ENCODE results near the gene LYST. TPM values are rescaled to one million over a fixed set of nuclear protein-coding genes. Genes with fewer than 3 reads are reported as not detected.
"Not testable (repeated sequence)": the region's sequence is repeated elsewhere in the genome, so short reads cannot be mapped to it uniquely, and the experiment has no call there.

Gene LYST, protein sequence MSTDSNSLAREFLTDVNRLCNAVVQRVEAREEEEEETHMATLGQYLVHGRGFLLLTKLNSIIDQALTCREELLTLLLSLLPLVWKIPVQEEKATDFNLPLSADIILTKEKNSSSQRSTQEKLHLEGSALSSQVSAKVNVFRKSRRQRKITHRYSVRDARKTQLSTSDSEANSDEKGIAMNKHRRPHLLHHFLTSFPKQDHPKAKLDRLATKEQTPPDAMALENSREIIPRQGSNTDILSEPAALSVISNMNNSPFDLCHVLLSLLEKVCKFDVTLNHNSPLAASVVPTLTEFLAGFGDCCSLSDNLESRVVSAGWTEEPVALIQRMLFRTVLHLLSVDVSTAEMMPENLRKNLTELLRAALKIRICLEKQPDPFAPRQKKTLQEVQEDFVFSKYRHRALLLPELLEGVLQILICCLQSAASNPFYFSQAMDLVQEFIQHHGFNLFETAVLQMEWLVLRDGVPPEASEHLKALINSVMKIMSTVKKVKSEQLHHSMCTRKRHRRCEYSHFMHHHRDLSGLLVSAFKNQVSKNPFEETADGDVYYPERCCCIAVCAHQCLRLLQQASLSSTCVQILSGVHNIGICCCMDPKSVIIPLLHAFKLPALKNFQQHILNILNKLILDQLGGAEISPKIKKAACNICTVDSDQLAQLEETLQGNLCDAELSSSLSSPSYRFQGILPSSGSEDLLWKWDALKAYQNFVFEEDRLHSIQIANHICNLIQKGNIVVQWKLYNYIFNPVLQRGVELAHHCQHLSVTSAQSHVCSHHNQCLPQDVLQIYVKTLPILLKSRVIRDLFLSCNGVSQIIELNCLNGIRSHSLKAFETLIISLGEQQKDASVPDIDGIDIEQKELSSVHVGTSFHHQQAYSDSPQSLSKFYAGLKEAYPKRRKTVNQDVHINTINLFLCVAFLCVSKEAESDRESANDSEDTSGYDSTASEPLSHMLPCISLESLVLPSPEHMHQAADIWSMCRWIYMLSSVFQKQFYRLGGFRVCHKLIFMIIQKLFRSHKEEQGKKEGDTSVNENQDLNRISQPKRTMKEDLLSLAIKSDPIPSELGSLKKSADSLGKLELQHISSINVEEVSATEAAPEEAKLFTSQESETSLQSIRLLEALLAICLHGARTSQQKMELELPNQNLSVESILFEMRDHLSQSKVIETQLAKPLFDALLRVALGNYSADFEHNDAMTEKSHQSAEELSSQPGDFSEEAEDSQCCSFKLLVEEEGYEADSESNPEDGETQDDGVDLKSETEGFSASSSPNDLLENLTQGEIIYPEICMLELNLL (N-terminal part only)
- total RNA-seq = 10 to 100 TPM; 90.8 to 92.1 TPM

- CTCF ChIA-PET = interaction anchor here (0.8 to 2.2 kb wide), 5 partner anchors 10 to 105 kb away, joined by 3 to 13 read pairs (median 3); no protein-coding TSS in a partner anchor
- POLR2A ChIA-PET = interaction anchor here (0.6 to 3.2 kb wide), 8 partner anchors 8 to 1267 kb away, joined by 3 to 31 read pairs (median 4); partner anchors contain the start of gene B3GALNT2
These were observed at the start of gene LYST for GRCh38 chr1:235866205-235866912. LYST (minus strand) TSS chr1:235866906; CDS start chr1:235830417, 36,489 bp downstream.

DNA sequence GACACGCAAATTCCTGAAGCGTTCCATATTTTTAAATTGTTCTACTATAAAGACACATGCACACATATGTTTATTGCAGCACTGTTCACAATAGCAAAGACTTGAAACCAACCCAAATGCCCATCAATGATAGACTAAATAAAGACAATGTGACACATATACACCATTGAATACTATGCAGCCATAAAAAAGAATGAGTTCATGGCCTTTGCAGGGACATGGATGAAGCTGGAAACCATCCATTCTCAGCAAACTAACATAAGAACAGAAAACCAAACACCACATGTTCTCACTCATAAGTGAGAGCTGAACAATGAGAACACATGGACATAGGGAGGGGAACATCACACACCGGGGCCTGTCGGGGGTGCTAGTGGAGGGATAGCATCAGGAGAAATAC, 48.8 kb upstream of the LYST start:
- POLR2A ChIA-PET = not testable (repeated sequence)
- CTCF ChIA-PET = interaction anchor here (1.6 kb wide), 1 partner anchor 9 kb away, joined by 4 read pairs; no protein-coding TSS in a partner anchor

- POLR2A ChIA-PET = no interaction called here
- CTCF ChIA-PET = no interaction called here
These were observed 46.6 kb upstream of the LYST start for GRCh38 chr1:235913311-235913710.

DNA sequence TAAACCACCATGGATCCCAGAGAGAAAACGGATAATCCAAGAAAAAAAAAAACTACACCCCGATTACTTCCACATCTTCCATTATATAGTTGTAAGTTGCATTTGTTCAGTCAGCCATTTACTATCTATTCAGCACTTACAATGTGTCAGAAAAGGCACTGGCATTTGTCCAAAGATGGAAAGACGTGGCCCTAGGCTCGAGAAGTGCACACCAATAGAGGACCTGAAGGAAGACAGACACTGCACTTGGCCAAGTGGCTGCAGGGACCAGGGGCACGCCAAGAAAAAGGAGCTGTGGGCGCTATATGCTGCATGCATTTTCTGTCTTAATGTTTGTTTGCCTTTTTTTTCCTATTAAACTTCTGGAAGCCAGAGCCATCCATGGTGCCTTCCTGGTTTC, 45.2 kb upstream of the LYST start:
- ChIA-PET CTCF (interaction anchor here (0.9 kb wide), 1 partner anchor 60 kb away, joined by 4 read pairs; no protein-coding TSS in a partner anchor), POLR2A (no interaction called here)

- POLR2A ChIA-PET = no interaction called here
- CTCF ChIA-PET = interaction anchor here (0.9 kb wide), 1 partner anchor 61 kb away, joined by 4 read pairs; no protein-coding TSS in a partner anchor
These were observed 44.6 kb upstream of the LYST start for GRCh38 chr1:235911300-235911662.

DNA sequence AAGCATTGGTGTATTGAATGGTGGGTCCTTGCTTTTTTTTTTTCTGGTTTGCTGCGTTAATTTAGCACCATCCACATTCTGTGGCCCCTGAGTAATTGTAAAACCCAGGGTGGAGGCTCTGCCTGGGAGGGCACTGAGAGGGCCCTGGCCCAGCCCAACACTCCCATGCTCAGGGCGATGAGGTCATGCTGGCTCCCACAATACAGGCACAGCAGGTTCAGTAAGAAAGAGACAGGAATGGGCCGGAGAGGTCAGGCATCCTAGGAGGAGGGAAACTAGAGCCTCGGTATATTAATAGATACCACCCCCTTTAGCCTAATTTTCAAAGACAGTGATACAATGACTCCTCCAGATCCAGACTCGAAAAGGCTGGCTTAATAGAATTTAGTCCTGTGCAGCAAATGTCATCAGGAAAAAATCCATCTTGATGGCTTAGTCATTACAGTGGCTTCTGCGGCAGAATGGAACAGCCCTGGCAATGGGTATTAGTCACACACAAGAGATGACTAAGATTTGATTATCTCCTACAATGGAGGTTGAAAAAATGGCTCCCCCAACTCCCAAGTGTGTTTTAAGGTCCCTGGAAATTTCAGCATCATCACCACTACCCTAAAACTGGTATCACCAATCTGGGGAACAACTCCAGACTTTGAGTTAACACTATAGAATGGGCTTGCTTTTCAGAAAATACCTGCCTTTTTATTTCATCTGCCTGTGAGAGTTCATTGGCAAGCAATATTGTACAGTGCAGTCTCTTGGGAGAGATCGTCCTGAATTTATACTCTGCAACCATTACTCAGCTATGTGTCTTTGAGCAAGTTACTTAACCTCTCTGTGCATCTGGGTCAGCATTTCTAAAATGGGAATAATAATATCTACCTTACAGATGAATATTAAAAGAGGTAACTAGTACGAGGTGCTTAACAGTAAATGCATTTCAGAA, 43.9 kb upstream of the LYST start:
- CTCF ChIA-PET = interaction anchor here (0.9 kb wide), 2 partner anchors 7 to 62 kb away, joined by 3 to 4 read pairs; no protein-coding TSS in a partner anchor
- POLR2A ChIA-PET = no interaction called here

GRCh38 chr1:235908742-235909520, 42.2 kb upstream of the LYST start:
- CTCF ChIA-PET = no interaction called here

DNA sequence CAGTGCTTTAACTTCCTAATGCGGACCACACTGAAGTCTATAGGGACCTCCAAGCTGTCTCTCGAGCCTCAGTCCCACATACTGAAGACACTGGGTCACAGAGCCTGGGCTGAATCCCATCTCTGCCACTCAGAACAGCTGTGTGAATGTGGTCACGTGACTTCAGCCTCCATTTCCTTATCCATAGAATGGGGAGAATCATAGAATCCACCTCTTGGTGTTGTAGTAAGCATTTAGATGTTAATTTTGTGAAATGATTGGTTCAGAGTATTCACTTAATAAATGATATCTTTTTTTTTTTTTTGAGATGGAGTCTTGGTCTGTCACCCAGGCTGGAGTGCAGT, 41.2 kb upstream of the LYST start:
- CTCF ChIA-PET = no interaction called here
- POLR2A ChIA-PET = no interaction called here

More at GRCh38 chr1:235908742-235909520, 42.2 kb upstream of the LYST start:
- POLR2A ChIA-PET = no interaction called here

DNA sequence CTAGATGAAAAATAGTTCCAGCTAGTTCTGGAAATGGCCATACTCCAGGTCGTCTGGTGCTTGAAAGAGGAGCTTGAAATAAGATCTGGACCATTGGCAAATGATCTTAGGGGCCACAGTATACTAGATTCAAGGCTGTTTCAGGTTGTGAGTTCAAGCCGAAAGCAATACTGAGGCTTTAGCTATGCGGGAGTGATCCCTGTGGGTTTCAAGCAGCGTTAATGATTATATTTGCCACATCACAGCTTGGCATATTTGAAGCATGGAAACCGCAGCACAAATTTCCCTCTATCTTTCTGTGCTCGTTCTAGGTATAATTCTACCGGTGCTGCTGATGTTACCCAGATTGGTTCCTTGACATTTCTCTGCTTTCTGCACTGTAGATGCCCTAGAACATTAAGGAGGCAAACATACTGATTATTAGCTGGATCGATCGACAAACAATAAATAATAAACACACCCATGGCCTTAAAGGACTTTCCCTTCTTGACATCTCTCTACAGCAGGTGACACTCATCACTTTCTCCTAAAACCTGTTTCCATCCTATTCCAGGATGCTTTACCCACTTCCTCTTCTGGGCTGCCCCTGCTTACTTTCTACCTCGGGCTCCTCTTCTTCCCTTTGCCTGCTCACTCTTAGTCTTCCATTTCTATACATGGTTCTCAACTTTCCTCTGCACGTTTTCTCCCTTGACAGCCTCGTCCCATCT, 40.6 kb upstream of the LYST start:
- ChIA-PET POLR2A (no interaction called here), CTCF (interaction anchor here (1.0 to 1.3 kb wide), 2 partner anchors 9 to 64 kb away, joined by 4 read pairs; no protein-coding TSS in a partner anchor)

- CTCF ChIA-PET = interaction anchor here (1.3 kb wide), 1 partner anchor 10 kb away, joined by 4 read pairs; no protein-coding TSS in a partner anchor
- POLR2A ChIA-PET = no interaction called here
These were observed 39.7 kb upstream of the LYST start for GRCh38 chr1:235906436-235906835.

- CTCF ChIA-PET, POLR2A ChIA-PET: not testable (repeated sequence)
These were observed 37.1 kb upstream of the LYST start for GRCh38 chr1:235903809-235904208.

DNA sequence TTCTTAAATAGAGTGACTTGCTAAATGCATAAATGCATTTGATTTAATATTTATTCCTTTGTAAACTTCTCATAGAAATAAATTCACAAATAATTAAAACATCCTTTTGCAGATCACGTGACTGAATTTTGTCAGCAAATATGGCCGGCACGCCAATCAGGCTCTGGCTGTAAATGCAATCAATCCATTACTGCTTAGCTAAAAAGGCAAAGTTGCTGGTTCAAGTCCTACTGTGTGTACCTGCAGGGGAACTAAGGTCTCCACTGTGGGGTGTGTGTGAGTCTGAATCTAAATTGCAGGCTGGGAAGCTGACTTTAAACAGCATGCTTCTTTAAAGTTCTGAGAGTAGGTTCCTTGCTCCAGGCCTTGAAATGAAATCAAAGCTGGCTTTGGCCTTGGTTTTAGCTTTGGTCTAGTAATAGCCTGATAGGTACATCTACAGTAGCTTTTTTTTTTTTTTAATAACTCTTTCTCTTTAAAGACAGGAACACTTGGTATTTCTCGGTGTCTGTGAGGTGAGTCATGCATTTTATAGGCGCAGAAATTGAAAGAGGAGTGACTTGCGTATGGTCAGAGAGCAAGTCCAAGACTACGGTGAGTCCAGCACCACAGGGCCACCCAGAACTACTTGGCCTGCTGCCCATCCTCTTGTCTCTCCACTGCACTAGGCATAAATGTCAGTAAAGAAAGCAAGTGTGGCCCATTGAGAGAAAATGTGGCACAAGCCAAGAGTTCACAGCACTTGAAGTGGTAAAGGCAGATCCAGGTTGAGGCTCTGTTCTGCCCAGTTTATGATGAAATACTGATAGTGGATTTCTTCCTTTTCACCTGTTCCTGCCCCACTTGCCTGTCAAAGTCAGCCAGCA, 36.2 kb upstream of the LYST start:
- ChIA-PET POLR2A (interaction anchor here (0.6 kb wide), 1 partner anchor 36 kb away, joined by 3 read pairs; no protein-coding TSS in a partner anchor), CTCF (no interaction called here)

GRCh38 chr1:235901461-235901860, 34.8 kb upstream of the LYST start:
- ChIA-PET CTCF (no interaction called here), POLR2A (no interaction called here)

DNA sequence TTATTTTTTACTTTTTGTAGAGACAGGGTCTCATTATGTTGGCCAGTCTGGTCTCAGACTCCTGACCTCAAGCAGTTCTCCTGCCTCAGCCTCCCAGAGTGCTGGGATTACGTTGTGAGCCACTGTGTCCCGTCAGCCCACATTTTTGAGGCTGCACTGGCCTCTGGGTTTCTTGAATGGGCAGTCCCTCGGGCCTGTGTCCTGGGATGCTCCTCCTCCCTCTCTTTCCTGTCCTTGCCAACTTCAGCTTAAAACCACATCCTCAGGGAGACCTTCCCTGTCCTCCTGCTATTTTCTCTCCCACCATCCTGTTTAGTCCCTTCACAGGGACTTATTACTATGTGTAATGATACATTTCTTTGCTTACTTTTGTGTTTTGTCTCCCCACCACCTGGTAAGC, 31.4 kb upstream of the LYST start:
- ChIA-PET CTCF (no interaction called here), POLR2A (no interaction called here)

DNA sequence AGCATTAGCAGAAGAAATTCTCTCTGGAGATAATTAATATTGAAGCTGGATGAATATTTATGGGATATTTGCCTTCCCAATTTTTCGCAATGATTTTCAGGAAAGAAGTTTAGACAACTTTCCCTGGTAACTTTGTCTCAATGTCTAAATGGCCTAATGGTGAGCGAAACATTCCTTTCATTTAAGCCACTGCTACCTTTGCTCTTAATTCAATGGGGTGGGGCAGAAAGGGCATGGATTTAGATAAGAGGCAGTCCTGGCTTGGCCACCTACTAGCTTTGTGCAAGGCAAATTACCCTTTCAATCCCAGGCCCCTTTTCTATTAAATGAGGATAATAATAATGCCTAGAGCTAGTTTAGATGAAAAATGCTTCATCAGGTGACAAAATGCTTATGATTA, 27.1 kb upstream of the LYST start:
- ChIA-PET POLR2A (interaction anchor here (1.5 kb wide), 1 partner anchor 24 kb away, joined by 4 read pairs; no protein-coding TSS in a partner anchor), CTCF (interaction anchor here (3.1 kb wide), 1 partner anchor 78 kb away, joined by 10 read pairs; no protein-coding TSS in a partner anchor)

All from activated CD8-positive, alpha-beta memory T cell treated with anti-CD3 and anti-CD28 coated beads for 36 hours (primary cell).